Measurements from ENCODE around the gene SRI.

GRCh38 chr7:88167721-88168120 lies 52.1 kb downstream of the SRI start:
- TF ChIP-seq, protein P1, sequence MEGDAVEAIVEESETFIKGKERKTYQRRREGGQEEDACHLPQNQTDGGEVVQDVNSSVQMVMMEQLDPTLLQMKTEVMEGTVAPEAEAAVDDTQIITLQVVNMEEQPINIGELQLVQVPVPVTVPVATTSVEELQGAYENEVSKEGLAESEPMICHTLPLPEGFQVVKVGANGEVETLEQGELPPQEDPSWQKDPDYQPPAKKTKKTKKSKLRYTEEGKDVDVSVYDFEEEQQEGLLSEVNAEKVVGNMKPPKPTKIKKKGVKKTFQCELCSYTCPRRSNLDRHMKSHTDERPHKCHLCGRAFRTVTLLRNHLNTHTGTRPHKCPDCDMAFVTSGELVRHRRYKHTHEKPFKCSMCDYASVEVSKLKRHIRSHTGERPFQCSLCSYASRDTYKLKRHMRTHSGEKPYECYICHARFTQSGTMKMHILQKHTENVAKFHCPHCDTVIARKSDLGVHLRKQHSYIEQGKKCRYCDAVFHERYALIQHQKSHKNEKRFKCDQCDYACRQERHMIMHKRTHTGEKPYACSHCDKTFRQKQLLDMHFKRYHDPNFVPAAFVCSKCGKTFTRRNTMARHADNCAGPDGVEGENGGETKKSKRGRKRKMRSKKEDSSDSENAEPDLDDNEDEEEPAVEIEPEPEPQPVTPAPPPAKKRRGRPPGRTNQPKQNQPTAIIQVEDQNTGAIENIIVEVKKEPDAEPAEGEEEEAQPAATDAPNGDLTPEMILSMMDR (IDR thresholded peaks at IDR 0.05 in 4 of 5, conservative IDR thresholded peaks at IDR 0.05 in 1 of 5) = no peak
- TF ChIP-seq POLR2A (IDR thresholded peaks at IDR 0.05) = no peak

All from gastrocnemius medialis (tissue), 4 donors.